PC-9 (cell line): ENCODE results near the gene DAPK2. TPM values are rescaled to one million over a fixed set of nuclear protein-coding genes. Genes with fewer than 3 reads are reported as not detected.

Experiments used
- BruUV-seq: library from RNA; stranded (reverse); fragments of 400-500 nt; replicated peaks from 2 replicates; lab custom pipeline; 2021; lab: Mats Ljungman, UMichigan
- CTCF ChIA-PET: fragments of 300-600 bp; sonication (Branson Sonifier 250); formaldehyde crosslinking; loops from one replicate; lab custom pipeline; 2022; ENCODE audit warnings: antibody characterized with exemption; lab: Charles Lee
- POLR2A ChIA-PET: fragments of 300-600 bp; sonication (Branson Sonifier 250); formaldehyde crosslinking; loops from one replicate; lab custom pipeline; 2022; ENCODE audit warnings: antibody characterized with exemption; ENCODE audit not compliant: unreplicated experiment; lab: Charles Lee
- DNase-seq, 2 experiments: peaks; one replicate each; pipeline versions ENCODE4 v3.0.0 to v3.0.0-alpha.2; 2015 to 2022; ENCODE audit warnings: mixed read lengths in 1 of 2
- H2AFZ ChIP-seq: fragments of 200-600 bp; sonication (generic); 2 replicates; pipeline ENCODE4 v1.8.1; 2017; ENCODE audit warnings: antibody characterized with exemption
- H3F3A ChIP-seq: fragments of 200-600 bp; sonication (generic); 2 replicates; pipeline ENCODE4 v1.8.1; 2017; ENCODE audit warnings: antibody characterized with exemption, mild to moderate bottlenecking, low read depth; ENCODE audit not compliant: insufficient read depth
- H3K27ac ChIP-seq: fragments of 200-600 bp; sonication (generic); 2 replicates; pipeline ENCODE4 v1.6.1; 2016; ENCODE audit warnings: mixed run types
- H3K27me3 ChIP-seq: fragments of 200-600 bp; sonication (generic); 2 replicates; pipeline ENCODE4 v1.6.1; 2016; ENCODE audit warnings: low read depth, mixed run types; ENCODE audit not compliant: insufficient read depth
- H3K36me3 ChIP-seq: fragments of 200-600 bp; sonication (generic); 2 replicates; pipeline ENCODE4 v1.6.1; 2016; ENCODE audit warnings: low read depth, mixed run types
- H3K4me1 ChIP-seq: fragments of 200-600 bp; sonication (generic); replicated peaks from 2 replicates; pipeline ENCODE4 v1.6.1; 2016; ENCODE audit warnings: mixed run types; ENCODE audit not compliant: insufficient read depth
- H3K4me2 ChIP-seq: fragments of 200-600 bp; sonication (generic); 2 replicates; pipeline ENCODE4 v1.6.1; 2017; ENCODE audit warnings: mixed run types
- H3K4me3 ChIP-seq: fragments of 200-600 bp; sonication (generic); 2 replicates; pipeline ENCODE4 v1.6.1; 2016; ENCODE audit warnings: mixed run types
- H3K79me2 ChIP-seq: fragments of 200-600 bp; sonication (generic); 2 replicates; pipeline ENCODE4 v1.6.1; 2017; ENCODE audit warnings: low read depth, mixed run types
- H3K9me2 ChIP-seq: fragments of 200-600 bp; sonication (generic); 2 replicates; pipeline ENCODE4 v1.8.1; 2017; ENCODE audit warnings: mild to moderate bottlenecking; ENCODE audit not compliant: insufficient read depth
- H3K9me3 ChIP-seq: fragments of 200-600 bp; sonication (generic); 2 replicates; pipeline ENCODE4 v1.8.1; 2016; ENCODE audit warnings: low read depth; ENCODE audit not compliant: insufficient read depth
- H4K20me1 ChIP-seq: fragments of 200-600 bp; sonication (generic); 2 replicates; pipeline ENCODE4 v1.8.1; 2017; ENCODE audit not compliant: insufficient read depth
- EZH2 ChIP-seq: fragments of 200-600 bp; sonication (generic); IDR thresholded peaks from 2 replicates; pipeline ENCODE4 v1.8.0; 2017; ENCODE audit warnings: antibody characterized with exemption, low read depth
- intact Hi-C: fragments of 100-400 bp; cut with micrococcal nuclease; formaldehyde crosslinking; loops from one replicate; pipeline ENCODE4 v1.10.0; 2022; ENCODE audit not compliant: unreplicated experiment
- total RNA-seq: library from RNA; stranded (reverse); gene quantifications from 2 replicates; pipeline ENCODE4 v1.2.3, GENCODE V29; 2021
- TF ChIP-seq, protein P1 (sequence below): fragments of 200-600 bp; sonication (generic); conservative IDR thresholded peaks from 2 replicates; pipeline ENCODE4 v1.6.1; 2017; ENCODE audit warnings: mixed run types, antibody characterized with exemption, mild to moderate bottlenecking, moderate library complexity

DAPK2 gene
- total RNA-seq, 1 experiment from 2014 or later: 11.0 TPM

DNA sequence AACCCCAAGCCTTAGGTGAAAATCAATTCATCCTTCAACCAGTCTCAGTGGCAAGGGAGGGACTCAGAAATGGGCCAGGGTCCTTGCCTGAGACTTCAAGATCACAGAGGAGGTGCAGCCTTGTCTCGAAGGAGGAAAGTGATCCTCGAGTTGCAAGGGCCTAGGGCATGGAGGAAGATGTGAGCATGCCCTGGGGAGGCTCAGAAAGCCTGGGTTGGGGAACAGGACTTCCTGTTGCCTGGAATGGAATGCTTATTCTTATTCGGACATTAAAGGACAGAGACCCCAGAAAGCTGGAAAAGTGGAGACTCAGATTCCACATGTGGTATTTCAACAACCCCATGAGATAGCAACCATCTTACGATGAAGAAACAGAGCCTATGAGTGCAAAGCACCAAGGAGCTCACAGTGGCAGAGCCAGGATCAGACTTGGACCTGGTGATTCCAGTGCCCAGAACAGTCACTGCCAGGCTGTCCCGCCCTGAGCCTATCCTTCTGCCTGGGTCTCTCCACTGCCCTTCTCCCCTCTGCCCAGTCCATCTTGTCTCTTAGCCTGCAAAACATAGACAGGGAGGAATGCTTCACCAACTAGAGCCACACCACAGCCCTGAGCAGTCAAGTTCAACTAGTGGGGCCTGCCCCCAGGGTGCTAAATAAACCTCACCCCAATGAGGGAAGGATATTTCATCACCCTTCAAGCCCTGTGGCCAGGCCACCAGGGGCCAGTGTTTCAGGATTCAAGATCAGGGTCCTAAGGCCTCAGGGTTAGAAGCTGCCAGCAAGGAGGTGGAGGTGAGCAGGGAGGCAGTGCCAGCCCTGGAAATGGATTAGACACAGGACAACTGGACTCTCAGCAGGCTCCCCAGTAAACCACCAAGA, 21.9 kb downstream of the DAPK2 start:
- Histone ChIP-seq H3K9me3 (no peaks in the 10 kb centered on the region), H4K20me1 (no peaks in the 10 kb centered on the region), H3K27me3 (no peaks in the 10 kb centered on the region), H3K36me3 (no peaks in the 10 kb centered on the region), H3K9me2 (no peaks in the 10 kb centered on the region), H3K4me3 (no peak overlapping the region), H2AFZ (no peak overlapping the region), H3K4me2 (peak overlapping the region; percentile 47), H3K4me1 (peaks cover 47% of the 10 kb centered on the region), H3K27ac (no peak overlapping the region), H3F3A (peaks cover 5% of the 10 kb centered on the region; the same call in 1 of the 2 replicates), H3K79me2 (no peaks in the 10 kb centered on the region)
- TF ChIP-seq, protein P1, sequence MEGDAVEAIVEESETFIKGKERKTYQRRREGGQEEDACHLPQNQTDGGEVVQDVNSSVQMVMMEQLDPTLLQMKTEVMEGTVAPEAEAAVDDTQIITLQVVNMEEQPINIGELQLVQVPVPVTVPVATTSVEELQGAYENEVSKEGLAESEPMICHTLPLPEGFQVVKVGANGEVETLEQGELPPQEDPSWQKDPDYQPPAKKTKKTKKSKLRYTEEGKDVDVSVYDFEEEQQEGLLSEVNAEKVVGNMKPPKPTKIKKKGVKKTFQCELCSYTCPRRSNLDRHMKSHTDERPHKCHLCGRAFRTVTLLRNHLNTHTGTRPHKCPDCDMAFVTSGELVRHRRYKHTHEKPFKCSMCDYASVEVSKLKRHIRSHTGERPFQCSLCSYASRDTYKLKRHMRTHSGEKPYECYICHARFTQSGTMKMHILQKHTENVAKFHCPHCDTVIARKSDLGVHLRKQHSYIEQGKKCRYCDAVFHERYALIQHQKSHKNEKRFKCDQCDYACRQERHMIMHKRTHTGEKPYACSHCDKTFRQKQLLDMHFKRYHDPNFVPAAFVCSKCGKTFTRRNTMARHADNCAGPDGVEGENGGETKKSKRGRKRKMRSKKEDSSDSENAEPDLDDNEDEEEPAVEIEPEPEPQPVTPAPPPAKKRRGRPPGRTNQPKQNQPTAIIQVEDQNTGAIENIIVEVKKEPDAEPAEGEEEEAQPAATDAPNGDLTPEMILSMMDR: no peak; the same call in 1 of the 2 replicates
- TF ChIP-seq EZH2: no peak
- intact Hi-C loops: no loop called here
- no TSS peak for BruUV-seq
- ChIA-PET POLR2A (no interaction called here), CTCF (interaction anchor here (1.8 kb wide), 1 partner anchor 78 kb away, joined by 7 read pairs; no protein-coding TSS in a partner anchor)
- peak; percentile 38 to 66 for DNase-seq

DNA sequence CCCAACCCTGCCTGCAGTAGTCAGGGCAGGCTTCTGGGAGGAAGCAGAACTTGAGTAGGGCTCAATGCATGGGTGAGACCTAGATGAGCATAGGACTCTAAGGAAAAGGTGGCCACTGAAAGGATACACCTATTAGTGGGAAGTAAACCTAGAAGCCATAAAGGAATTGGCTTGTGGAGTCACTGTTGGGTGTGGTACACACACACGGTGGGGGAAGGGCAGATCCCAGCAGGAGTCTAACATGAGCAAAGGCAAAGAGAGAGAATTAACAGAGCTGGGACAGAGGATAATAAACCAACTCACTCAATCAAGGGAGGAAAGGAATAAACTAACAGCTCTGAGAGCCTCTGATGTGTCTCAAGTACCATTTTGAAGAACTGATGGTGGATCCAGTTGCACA, 23.1 kb downstream of the DAPK2 start:
- Histone ChIP-seq H3K4me3 (no peak overlapping the region), H3K9me3 (no peaks in the 10 kb centered on the region), H3F3A (peaks cover 16% of the 10 kb centered on the region; the same call in 1 of the 2 replicates), H4K20me1 (no peaks in the 10 kb centered on the region), H3K27me3 (no peaks in the 10 kb centered on the region), H3K27ac (no peak overlapping the region), H3K4me1 (peaks cover 59% of the 10 kb centered on the region), H3K79me2 (no peaks in the 10 kb centered on the region), H2AFZ (no peak overlapping the region), H3K4me2 (no peak overlapping the region), H3K36me3 (no peaks in the 10 kb centered on the region), H3K9me2 (no peaks in the 10 kb centered on the region)
- intact Hi-C loops: no loop called here
- no TSS peak for BruUV-seq
- no peak for TF ChIP-seq EZH2
- TF ChIP-seq, protein P1: no peak
- CTCF ChIA-PET: no interaction called here
- POLR2A ChIA-PET: no interaction called here
- peak in 1 of 2 experiments; percentile 42 for DNase-seq

DNA sequence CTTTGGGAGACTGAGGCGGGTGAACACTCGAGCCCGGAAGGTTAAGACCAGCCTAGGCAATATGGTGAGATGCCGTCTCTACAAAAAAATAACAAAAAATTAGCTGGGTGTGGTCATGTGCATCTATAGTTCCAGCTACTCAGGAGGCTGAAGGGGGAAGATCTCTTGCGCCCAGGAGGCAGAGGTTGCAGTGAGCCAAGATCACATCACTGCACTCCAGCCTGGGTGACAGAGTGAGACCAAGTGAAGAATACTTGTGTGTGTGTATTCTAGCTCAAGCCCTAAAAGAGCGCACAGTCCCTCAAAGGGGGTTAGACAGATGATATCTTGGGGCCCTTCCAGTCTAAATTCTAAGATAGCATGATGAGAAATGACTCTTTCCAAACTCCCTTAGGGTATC, 23.7 kb downstream of the DAPK2 start:
- Histone ChIP-seq H3K4me2 (no peak overlapping the region), H3F3A (peaks cover 23% of the 10 kb centered on the region), H3K4me3 (no peak overlapping the region), H4K20me1 (no peaks in the 10 kb centered on the region), H3K36me3 (no peaks in the 10 kb centered on the region), H3K9me3 (no peaks in the 10 kb centered on the region), H3K4me1 (peaks cover 62% of the 10 kb centered on the region), H2AFZ (no peak overlapping the region), H3K9me2 (no peaks in the 10 kb centered on the region), H3K79me2 (no peaks in the 10 kb centered on the region), H3K27me3 (no peaks in the 10 kb centered on the region), H3K27ac (no peak overlapping the region)
- BruUV-seq: no TSS peak
- ChIA-PET CTCF (no interaction called here), POLR2A (no interaction called here)
- intact Hi-C loops: no loop called here
- no peak for DNase-seq
- TF ChIP-seq, protein P1: no peak
- no peak for TF ChIP-seq EZH2
